Measurements from ENCODE around the gene SLC2A6.

SLC2A6 gene

GRCh38 chr9:133465984-133466383, 12.9 kb downstream of the SLC2A6 start:
- H3K36me3 ChIP-seq (ENCODE audit: insufficient read depth, low read length) = peaks cover 5% of the 10 kb centered on the region; the same call in 1 of the 2 replicates
- no peaks in the 10 kb centered on the region; the same call in 1 of the 2 replicates for H3F3A ChIP-seq (ENCODE audit: low read depth)
- H3K27me3 ChIP-seq (ENCODE audit: insufficient read depth, low read length, poor library complexity, severe bottlenecking) = no peaks in the 10 kb centered on the region
- no peak for TF ChIP-seq EZH2phosphoT487 (IDR thresholded peaks at IDR 0.05; ENCODE audit: borderline replicate concordance)
- TF ChIP-seq CTCF (conservative IDR thresholded peaks at IDR 0.05; ENCODE audit: low read length) = no peak
- peaks cover 21% of the 10 kb centered on the region; the same call in 1 of the 2 replicates for H3K79me2 ChIP-seq (ENCODE audit: insufficient read depth, low read length)
- no peak overlapping the region for H2AFZ ChIP-seq (ENCODE audit: low read length)
- no peak overlapping the region for H3K4me3 ChIP-seq (ENCODE audit: low read length, poor library complexity, severe bottlenecking)
- no peak overlapping the region for H3K9ac ChIP-seq (ENCODE audit: low read depth, low read length, poor library complexity, severe bottlenecking)
- H4K20me1 ChIP-seq (ENCODE audit: insufficient read depth, low read length, poor library complexity, severe bottlenecking) = peaks cover 16% of the 10 kb centered on the region
- peaks cover 17% of the 10 kb centered on the region for H3K4me1 ChIP-seq (ENCODE audit: insufficient read depth, low read length, poor library complexity, severe bottlenecking)
- H3K9me3 ChIP-seq (ENCODE audit: insufficient read depth, low read depth, low read length) = no peaks in the 10 kb centered on the region
- H3K9me2 ChIP-seq (replicated peaks; ENCODE audit: low read depth, low read length) = no peaks in the 10 kb centered on the region
- no peak overlapping the region for H3K4me2 ChIP-seq (ENCODE audit: low read depth, low read length, poor library complexity, severe bottlenecking)

GRCh38 chr9:133464638-133465037, 14.3 kb downstream of the SLC2A6 start:
- H3K4me2 ChIP-seq (ENCODE audit: low read depth, low read length, poor library complexity, severe bottlenecking) = no peak overlapping the region
- peaks cover 5% of the 10 kb centered on the region; the same call in 1 of the 2 replicates for H3K36me3 ChIP-seq (ENCODE audit: insufficient read depth, low read length)
- H2AFZ ChIP-seq (ENCODE audit: low read length) = no peak overlapping the region
- H3K9me3 ChIP-seq (ENCODE audit: insufficient read depth, low read depth, low read length) = no peaks in the 10 kb centered on the region
- H4K20me1 ChIP-seq (ENCODE audit: insufficient read depth, low read length, poor library complexity, severe bottlenecking) = peaks cover 16% of the 10 kb centered on the region
- H3K4me1 ChIP-seq (ENCODE audit: insufficient read depth, low read length, poor library complexity, severe bottlenecking) = peaks cover 21% of the 10 kb centered on the region
- H3K9me2 ChIP-seq (replicated peaks; ENCODE audit: low read depth, low read length) = no peaks in the 10 kb centered on the region
- H3F3A ChIP-seq (ENCODE audit: low read depth) = no peaks in the 10 kb centered on the region; the same call in 1 of the 2 replicates
- no peak overlapping the region for H3K9ac ChIP-seq (ENCODE audit: low read depth, low read length, poor library complexity, severe bottlenecking)
- TF ChIP-seq CTCF (conservative IDR thresholded peaks at IDR 0.05; ENCODE audit: low read length) (no peak), EZH2phosphoT487 (IDR thresholded peaks at IDR 0.05; ENCODE audit: borderline replicate concordance) (no peak)
- H3K79me2 ChIP-seq (ENCODE audit: insufficient read depth, low read length) = peaks cover 24% of the 10 kb centered on the region; the same call in 1 of the 2 replicates
- no peaks in the 10 kb centered on the region for H3K27me3 ChIP-seq (ENCODE audit: insufficient read depth, low read length, poor library complexity, severe bottlenecking)
- no peak overlapping the region for H3K4me3 ChIP-seq (ENCODE audit: low read length, poor library complexity, severe bottlenecking)

DNA sequence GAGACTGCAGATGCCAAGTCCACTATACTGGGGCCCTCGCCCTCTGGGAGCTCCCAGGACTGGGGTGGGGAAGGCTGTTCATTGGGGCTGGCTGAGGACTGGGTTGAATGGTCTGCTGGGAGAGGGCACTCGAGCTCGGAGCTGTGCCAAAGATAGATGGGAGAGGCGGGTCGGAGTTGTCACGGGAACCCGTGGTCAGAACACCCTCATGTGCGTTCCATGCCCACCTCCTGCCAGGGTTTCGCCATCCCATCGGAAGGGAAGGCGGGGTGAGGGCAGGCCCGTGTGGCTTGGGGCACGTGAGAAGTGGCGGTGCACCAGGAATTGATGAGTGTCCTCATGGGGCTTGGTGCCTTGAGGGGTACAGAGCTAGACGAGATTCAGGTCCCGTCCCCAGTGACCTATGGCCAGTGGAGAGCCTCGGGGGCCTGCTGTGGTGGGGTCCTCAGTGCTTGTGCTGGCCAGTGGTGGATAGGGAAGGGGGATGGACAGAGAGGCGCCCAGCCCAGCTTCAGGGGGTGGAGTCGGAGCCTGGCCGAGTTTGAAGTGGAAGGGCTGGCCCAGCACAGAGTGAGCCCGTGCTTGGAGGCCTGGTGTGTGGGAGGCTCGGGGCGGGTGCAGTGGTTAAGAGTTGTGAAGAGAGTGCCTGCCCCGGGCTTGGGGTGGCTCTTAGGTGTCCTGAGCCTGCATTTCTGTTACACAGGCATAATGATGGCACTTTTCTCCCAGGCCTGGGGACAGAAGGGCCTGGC, 14.9 kb downstream of the SLC2A6 start:
- peaks cover 5% of the 10 kb centered on the region; the same call in 1 of the 2 replicates for H3K36me3 ChIP-seq (ENCODE audit: insufficient read depth, low read length)
- H3K79me2 ChIP-seq (ENCODE audit: insufficient read depth, low read length) = peaks cover 24% of the 10 kb centered on the region; the same call in 1 of the 2 replicates
- no peaks in the 10 kb centered on the region for H3K9me2 ChIP-seq (replicated peaks; ENCODE audit: low read depth, low read length)
- no peak overlapping the region for H3K9ac ChIP-seq (ENCODE audit: low read depth, low read length, poor library complexity, severe bottlenecking)
- no peak overlapping the region for H3K4me2 ChIP-seq (ENCODE audit: low read depth, low read length, poor library complexity, severe bottlenecking)
- no peak for TF ChIP-seq EZH2phosphoT487 (IDR thresholded peaks at IDR 0.05; ENCODE audit: borderline replicate concordance)
- no peak for TF ChIP-seq CTCF (conservative IDR thresholded peaks at IDR 0.05; ENCODE audit: low read length)
- H3F3A ChIP-seq (ENCODE audit: low read depth) = no peaks in the 10 kb centered on the region; the same call in 1 of the 2 replicates
- H2AFZ ChIP-seq (ENCODE audit: low read length) = no peak overlapping the region
- no peaks in the 10 kb centered on the region for H3K9me3 ChIP-seq (ENCODE audit: insufficient read depth, low read depth, low read length)
- no peak overlapping the region for H3K4me3 ChIP-seq (ENCODE audit: low read length, poor library complexity, severe bottlenecking)
- H4K20me1 ChIP-seq (ENCODE audit: insufficient read depth, low read length, poor library complexity, severe bottlenecking) = peaks cover 16% of the 10 kb centered on the region
- no peaks in the 10 kb centered on the region for H3K27me3 ChIP-seq (ENCODE audit: insufficient read depth, low read length, poor library complexity, severe bottlenecking)
- H3K4me1 ChIP-seq (ENCODE audit: insufficient read depth, low read length, poor library complexity, severe bottlenecking) = peaks cover 25% of the 10 kb centered on the region
